Measurements from ENCODE around the gene TGFBI. TPM values are rescaled to one million over a fixed set of nuclear protein-coding genes. Genes with fewer than 3 reads are reported as not detected.

The TGFBI gene
- total and polyA plus RNA-seq, 11 donors: 31.8 to 206 (median 50.0) TPM

DNA sequence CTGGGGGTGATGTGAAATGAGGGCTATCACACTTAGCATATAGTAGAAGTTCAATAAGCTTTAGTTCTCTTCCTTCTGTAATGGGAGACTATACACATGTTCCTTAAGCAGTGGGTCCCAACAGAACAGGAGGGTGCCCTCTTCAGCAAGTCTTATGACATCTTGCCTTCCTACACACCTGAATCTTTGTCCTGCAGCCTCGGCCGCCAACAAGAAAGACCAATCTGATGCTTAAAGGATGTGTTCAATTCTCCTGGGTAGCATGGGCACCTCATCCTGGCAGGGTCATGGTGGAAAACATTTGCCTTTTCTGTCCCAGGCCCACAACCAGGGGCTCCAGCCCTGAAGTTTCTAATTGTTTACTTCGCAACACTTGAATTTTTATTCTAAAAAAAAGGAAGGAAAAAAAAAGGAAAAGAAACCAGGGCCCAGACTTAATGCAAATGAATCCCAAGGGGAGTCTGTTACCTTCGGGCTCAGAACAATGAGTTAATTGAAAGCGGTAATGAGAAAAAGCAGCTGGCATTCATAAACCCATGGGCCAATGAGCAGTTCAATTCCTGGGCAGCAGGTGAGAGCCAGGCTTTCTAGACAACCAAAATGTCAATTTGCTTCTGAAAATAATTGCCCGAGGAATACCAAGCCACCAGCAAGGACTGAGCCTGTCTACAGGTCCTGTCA lies 77.7 kb downstream of the TGFBI start:
- peaks cover 0 to 11% (median 0%) of the 10 kb centered on the region in 12 donors for H3K4me1 ChIP-seq
- DNase-seq: no peak
- no peaks in the 10 kb centered on the region for H3K36me3 ChIP-seq
- intact Hi-C loops (cut with DNase I): no loop called here
- no peak for ATAC-seq
- 79 to 87% (median 84%) methylated on average over 6 of the region's 6 CpGs for WGBS, 4 donors
- no peaks in the 10 kb centered on the region for H3K9me3 ChIP-seq
- H3K27me3 ChIP-seq: no peaks in the 10 kb centered on the region
- TF ChIP-seq CTCF (IDR thresholded peaks at IDR 0.05) (no peak), POLR2A (IDR thresholded peaks at IDR 0.05) (no peak)
- H3K27ac ChIP-seq: no peak overlapping the region
- no peak overlapping the region for H3K4me3 ChIP-seq

DNA sequence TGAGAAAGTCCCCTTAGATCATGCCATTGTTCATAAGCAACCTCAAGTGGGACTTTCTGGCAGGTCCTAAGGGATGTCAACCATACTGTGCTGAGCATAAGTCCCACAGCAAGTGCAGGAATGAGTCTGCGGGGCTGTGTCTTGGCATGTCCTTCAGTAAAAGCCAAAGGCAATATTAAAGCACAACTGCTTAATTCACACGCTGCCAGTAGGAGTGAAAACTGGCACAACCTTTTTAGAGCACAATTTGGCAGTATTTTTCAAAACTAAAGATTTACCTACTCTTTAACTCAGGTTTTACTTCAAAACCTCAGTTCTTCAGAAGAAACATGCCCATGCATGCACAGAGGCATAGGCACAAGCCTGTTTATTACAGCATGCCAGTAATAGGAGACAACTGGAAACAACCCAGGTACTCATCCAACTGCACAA lies 79.4 kb downstream of the TGFBI start:
- Histone ChIP-seq H3K36me3 (no peaks in the 10 kb centered on the region), H3K4me3 (no peak overlapping the region), H3K4me1 (peaks cover 0 to 11% (median 0%) of the 10 kb centered on the region in 12 donors), H3K27ac (no peak overlapping the region), H3K27me3 (no peaks in the 10 kb centered on the region), H3K9me3 (no peaks in the 10 kb centered on the region)
- no peak for TF ChIP-seq POLR2A (IDR thresholded peaks at IDR 0.05)
- TF ChIP-seq CTCF (IDR thresholded peaks at IDR 0.05): no peak
- WGBS, 4 donors: 83 to 92% (median 89%) methylated on average over 2 of the region's 2 CpGs
- ATAC-seq (no peak), DNase-seq (no peak)
- intact Hi-C loops (cut with DNase I): no loop called here

DNA sequence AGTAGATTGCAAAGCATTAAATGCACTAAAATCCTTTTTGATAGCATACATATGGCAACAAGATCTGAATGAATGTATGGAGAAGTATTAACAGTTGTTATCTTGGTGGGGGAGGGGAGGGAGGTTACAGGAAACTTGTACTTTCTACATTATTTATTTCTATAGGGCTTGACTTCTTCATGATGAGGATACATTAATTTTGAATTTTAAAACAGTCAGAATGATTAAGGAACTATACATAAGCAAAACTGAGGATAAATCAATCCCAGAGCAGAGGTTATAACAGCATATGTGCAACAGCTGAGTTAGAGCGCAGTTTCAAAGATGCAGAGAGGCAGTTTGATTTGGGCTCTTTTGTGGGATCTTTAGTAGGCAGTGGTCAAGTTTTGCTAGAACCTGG lies 80.0 kb downstream of the TGFBI start:
- DNase-seq (no peak), ATAC-seq (no peak)
- Histone ChIP-seq H3K4me3 (no peak overlapping the region), H3K9me3 (no peaks in the 10 kb centered on the region), H3K27me3 (no peaks in the 10 kb centered on the region), H3K27ac (no peak overlapping the region), H3K4me1 (peaks cover 0 to 9% (median 0%) of the 10 kb centered on the region in 12 donors), H3K36me3 (no peaks in the 10 kb centered on the region)
- 95 to 97% (median 96%) methylated on average over 1 of the region's 1 CpG for WGBS, 4 donors
- intact Hi-C loops (cut with DNase I): no loop called here
- TF ChIP-seq CTCF (IDR thresholded peaks at IDR 0.05) (no peak), POLR2A (IDR thresholded peaks at IDR 0.05) (no peak)

GRCh38 chr5:136109453-136110135 lies 80.8 kb downstream of the TGFBI start:
- H3K27ac ChIP-seq: no peak overlapping the region
- peaks cover 0 to 4% (median 0%) of the 10 kb centered on the region in 12 donors for H3K4me1 ChIP-seq
- WGBS, 4 donors: 91 to 95% (median 94%) methylated on average over 4 to 5 of the region's 5 CpGs
- intact Hi-C loops (cut with DNase I): no loop called here
- no peaks in the 10 kb centered on the region for H3K27me3 ChIP-seq
- DNase-seq (no peak), ATAC-seq (no peak)
- no peak for TF ChIP-seq CTCF (IDR thresholded peaks at IDR 0.05)
- TF ChIP-seq POLR2A (IDR thresholded peaks at IDR 0.05): no peak
- no peak overlapping the region for H3K4me3 ChIP-seq
- H3K9me3 ChIP-seq: no peaks in the 10 kb centered on the region
- H3K36me3 ChIP-seq: no peaks in the 10 kb centered on the region
